Activated CD4-positive, alpha-beta T cell treated with anti-CD3 and anti-CD28 coated beads for 36 hours (primary cell): ENCODE results near the gene CRIP2. TPM values are rescaled to one million over a fixed set of nuclear protein-coding genes. Genes with fewer than 3 reads are reported as not detected.

ENCODE experiments used
- ATAC-seq: fragments of 200-7000 bp; cut with Tn5 transposase; one replicate; pipeline ENCODE4 v1.10.0; 2021; ENCODE audit warnings: mild to moderate bottlenecking, moderate library complexity
- CTCF ChIA-PET: fragments of 350-600 bp; sonication (Branson Sonifier 250); formaldehyde crosslinking; loops from one replicate; lab custom pipeline; 2021; ENCODE audit warnings: antibody characterized with exemption; lab: Charles Lee
- POLR2A ChIA-PET: fragments of 350-600 bp; sonication (Branson Sonifier 250); formaldehyde crosslinking; loops from one replicate; lab custom pipeline; 2021; ENCODE audit warnings: antibody characterized with exemption, inconsistent platforms; lab: Charles Lee
- DNase-seq: peaks from one replicate; pipeline ENCODE4 v3.0.0-alpha.2; 2020
- H3K27ac Mint-ChIP-seq: one replicate; pipeline ENCODE4 v1.8.0; 2021; ENCODE audit warnings: mixed read lengths
- H3K27me3 Mint-ChIP-seq: one replicate; pipeline ENCODE4 v1.8.0; 2021; ENCODE audit warnings: mixed read lengths
- H3K36me3 Mint-ChIP-seq: one replicate; pipeline ENCODE4 v1.8.0; 2021; ENCODE audit warnings: low read depth, mixed read lengths
- H3K4me1 Mint-ChIP-seq: one replicate; pipeline ENCODE4 v1.8.0; 2021; ENCODE audit warnings: mixed read lengths
- H3K4me3 Mint-ChIP-seq: one replicate; pipeline ENCODE4 v1.8.0; 2021; ENCODE audit warnings: mild to moderate bottlenecking, moderate library complexity, mixed read lengths
- H3K9me3 Mint-ChIP-seq: one replicate; pipeline ENCODE4 v1.8.0; 2021; ENCODE audit warnings: low read depth, mixed read lengths
- intact Hi-C, 2 experiments: fragments of 100-400 bp; cut with DNase I in 1 of 2; cut with micrococcal nuclease in 1 of 2; formaldehyde crosslinking; loops; one replicate each; pipeline versions ENCODE4 v1.14.2 to v1.15.1; 2022 to 2024; cut with DNase I, micrococcal nuclease
- total RNA-seq, 2 experiments: library from RNA; stranded (reverse); gene quantifications; one replicate each; pipeline ENCODE4 v1.2.3, GENCODE V29; 2021

CRIP2 gene
- total RNA-seq, 2 experiments from 2014 or later = 1.1 to 1.2 TPM

DNA sequence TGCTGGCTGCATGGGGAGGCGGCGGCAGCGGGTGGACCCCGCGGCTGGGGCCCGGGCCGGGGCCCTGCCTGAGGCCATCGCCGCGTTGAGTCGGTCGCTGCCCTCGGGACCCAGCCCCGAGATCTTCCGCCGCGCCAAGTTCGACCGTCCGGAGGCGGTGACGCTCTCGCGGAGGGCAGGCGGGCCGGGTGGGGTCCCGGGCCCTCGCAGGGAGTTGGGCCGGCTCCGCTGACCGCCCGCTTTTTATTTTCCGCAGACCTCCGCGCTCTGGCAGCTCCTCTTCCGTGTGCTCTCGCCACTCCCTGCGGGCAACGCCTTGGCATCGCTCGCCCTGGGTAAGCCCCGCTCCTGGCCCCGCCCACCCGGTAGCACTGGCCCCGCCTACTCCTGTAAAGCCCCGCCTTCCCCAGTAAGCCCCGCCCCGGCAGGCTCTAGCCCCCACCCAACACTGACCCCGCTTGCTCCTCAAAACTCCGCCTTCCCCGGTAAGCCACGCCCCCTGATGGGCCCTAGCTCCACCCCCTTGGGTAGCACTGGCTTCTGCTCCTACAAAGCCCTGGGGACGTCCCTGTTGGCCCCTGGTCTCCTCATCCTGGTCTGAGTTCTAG, 16.8 kb downstream of the CRIP2 start:
- intact Hi-C loops = loop anchor here (1.0 to 5.0 kb wide), 14 partner anchors 17 to 1863 kb away; partner anchors contain the start of genes CDCA4 (in 2 of the 2), AKT1 (in 1 of the 2), BRF1 (in 1 of the 2) and CLBA1 (in 1 of the 2)
- ChIA-PET CTCF (interaction anchor here (3.1 to 5.1 kb wide), 2 partner anchors 10 to 122 kb away, joined by 55 to 74 read pairs; no protein-coding TSS in a partner anchor), POLR2A (interaction anchor here (0.6 to 1.2 kb wide), 3 partner anchors 26 to 241 kb away, joined by 3 to 6 read pairs (median 4); no protein-coding TSS in a partner anchor)
- Mint-ChIP-seq H3K36me3 (peaks cover 6% of the 10 kb centered on the region), H3K4me1 (peaks cover 20% of the 10 kb centered on the region), H3K27ac (peak overlapping the region; percentile 86), H3K9me3 (no peaks in the 10 kb centered on the region), H3K27me3 (no peaks in the 10 kb centered on the region), H3K4me3 (peak overlapping the region; percentile 77)
- peak; percentile 35 for ATAC-seq
- peak; percentile 97 for DNase-seq

DNA sequence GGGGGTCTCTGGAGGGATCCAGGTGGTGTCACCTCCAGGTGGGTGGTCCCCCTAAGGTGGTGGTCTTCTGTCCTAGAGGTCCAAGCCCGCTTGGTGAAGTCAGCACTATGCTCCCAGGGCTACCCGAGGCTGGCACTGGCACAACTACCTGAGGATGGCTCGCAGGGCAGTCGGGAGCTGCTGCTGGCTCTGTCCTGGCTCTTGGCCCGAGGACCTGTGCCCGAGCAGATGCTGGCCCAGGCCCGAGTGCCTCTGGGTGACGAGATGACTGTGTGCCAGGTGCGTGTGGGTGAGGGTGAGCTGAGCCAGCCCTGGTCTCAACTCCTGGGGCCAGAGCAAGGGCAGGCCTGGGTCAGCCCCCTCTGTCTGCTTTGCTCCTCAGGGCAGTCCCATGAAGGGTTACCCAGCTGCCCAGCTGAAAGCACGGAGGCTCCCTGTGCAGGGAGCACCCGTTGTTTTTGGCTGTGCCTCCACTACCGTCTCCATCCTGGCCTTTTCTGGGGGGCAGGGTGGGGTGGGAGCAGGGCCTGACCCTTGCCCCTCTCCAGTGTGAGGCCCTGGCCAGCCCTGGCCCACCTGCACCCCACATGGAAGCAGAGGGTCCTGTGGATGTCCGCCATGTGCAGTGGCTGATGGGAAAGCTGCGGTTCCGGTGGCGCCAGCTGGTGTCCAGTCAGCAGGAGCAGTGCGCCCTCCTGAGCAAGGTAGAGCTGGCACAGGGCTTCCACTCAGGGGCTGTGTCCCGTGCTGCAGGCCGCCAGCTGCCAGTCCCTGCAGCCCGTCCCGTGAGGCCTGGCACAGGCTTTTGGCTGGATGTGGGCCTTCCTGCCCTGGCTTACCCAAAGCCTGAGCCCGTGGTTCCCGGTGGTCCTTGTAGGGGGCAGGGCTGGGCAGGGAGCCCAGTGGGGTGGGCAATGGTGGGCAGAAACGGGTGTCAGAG, 17.7 kb downstream of the CRIP2 start:
- no peaks in the 10 kb centered on the region for H3K9me3 Mint-ChIP-seq
- peaks cover 17% of the 10 kb centered on the region for H3K4me1 Mint-ChIP-seq
- ChIA-PET CTCF (interaction anchor here (0.7 to 5.1 kb wide), 3 partner anchors 11 to 122 kb away, joined by 3 to 74 read pairs (median 55); no protein-coding TSS in a partner anchor), POLR2A (interaction anchor here (0.6 to 1.2 kb wide), 2 partner anchors 25 to 37 kb away, joined by 3 to 6 read pairs; no protein-coding TSS in a partner anchor)
- intact Hi-C loops = loop anchor here in 1 of 2 experiments (5.0 kb wide), 1 partner anchor 400 kb away; no protein-coding TSS in a partner anchor
- no peaks in the 10 kb centered on the region for H3K27me3 Mint-ChIP-seq
- peak overlapping the region; percentile 77 for H3K4me3 Mint-ChIP-seq
- H3K27ac Mint-ChIP-seq = peak overlapping the region; percentile 86
- ATAC-seq (no peak), DNase-seq (peak; percentile 9)
- peaks cover 6% of the 10 kb centered on the region for H3K36me3 Mint-ChIP-seq

DNA sequence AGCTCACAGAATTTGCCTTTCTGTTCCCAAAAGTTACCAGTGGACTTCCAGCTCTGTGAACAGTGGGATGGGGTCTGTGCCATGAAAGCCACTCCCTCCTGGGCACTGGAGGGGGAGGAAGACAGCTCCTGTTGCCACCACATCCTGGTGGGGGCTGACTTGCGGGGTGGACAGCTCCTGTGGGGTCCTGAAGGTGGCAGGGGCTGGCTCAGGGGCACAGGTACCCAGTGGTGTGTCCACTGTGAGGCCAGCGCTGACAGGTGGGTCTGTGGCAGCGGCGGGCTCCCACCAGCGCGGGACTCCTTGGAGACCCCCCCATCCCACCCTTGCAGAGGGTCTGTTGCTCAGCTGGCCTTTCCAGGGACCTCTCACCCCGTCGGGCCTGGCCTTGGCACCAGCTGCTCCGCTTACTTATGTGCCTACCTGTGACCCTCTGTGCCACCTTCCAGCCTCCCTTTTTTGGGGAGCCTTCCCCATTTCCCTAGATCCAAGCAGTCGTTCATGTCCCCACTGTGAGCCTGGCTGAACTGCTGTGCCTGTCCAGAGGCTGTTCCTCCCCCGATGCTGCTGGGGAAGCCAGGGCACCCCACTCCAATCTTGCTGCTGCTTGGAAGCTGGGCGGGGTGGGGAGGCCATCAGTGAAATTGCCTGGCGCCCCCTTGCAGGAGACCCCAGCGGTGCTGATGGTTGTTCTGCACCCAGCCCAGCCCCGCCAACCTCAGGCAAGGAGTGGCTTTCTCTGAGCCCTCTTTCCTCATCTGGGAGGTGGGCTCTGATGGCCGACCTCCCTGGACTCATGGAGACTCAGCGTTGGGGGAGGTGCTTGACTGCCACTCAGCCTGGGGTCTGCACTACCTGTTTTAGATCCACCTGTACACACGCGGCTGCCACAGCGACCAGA, 18.6 kb downstream of the CRIP2 start:
- H3K36me3 Mint-ChIP-seq = peaks cover 6% of the 10 kb centered on the region
- H3K4me1 Mint-ChIP-seq = peaks cover 17% of the 10 kb centered on the region
- POLR2A ChIA-PET = no interaction called here

DNA sequence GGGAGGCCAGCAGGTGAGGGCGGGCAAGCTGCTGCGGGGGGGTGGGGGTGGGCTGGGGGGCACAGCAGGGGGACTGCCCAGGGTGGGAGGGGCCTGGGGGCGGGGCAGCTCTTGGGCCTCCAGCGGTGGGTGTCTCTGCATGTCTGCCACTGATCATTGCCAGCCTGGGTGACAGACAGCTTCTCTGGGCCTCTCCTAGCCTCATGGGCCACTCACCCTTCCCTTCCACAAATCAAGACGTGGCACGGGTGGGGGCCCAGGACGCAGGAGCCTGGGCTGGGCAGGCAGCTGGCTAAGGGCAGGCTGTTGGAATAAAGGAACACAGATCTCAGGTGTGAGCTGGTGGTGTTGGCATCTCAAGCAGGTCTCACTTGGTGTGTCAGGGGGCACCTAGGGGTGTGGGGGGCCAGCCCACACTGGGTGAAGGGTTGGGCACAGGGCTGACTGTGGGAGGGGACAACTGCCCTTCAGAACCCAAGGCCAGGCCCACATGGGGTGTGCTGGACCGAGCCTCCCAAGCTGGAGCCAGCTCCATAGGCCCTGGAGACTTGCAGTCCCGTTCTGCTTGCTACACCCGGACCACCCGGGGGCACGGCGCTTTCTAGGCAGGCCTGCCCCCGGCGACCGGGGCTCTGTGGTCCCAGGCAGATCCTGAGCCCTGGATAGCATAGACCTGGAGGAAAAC, 19.4 kb downstream of the CRIP2 start:
- Mint-ChIP-seq H3K27ac (no peak overlapping the region), H3K4me3 (no peak overlapping the region), H3K4me1 (peaks cover 11% of the 10 kb centered on the region), H3K9me3 (no peaks in the 10 kb centered on the region), H3K27me3 (no peaks in the 10 kb centered on the region), H3K36me3 (peaks cover 6% of the 10 kb centered on the region)
- ChIA-PET POLR2A (no interaction called here), CTCF (no interaction called here)
- intact Hi-C loops = loop anchor here in 1 of 2 experiments (5.0 kb wide), 1 partner anchor 402 kb away; no protein-coding TSS in a partner anchor
- ATAC-seq (no peak), DNase-seq (peak; percentile 5)

More for the DNA sequence above, 18.6 kb downstream of the CRIP2 start:
- no peaks in the 10 kb centered on the region for H3K27me3 Mint-ChIP-seq
- DNase-seq (peak; percentile 21), ATAC-seq (no peak)
- H3K27ac Mint-ChIP-seq = no peak overlapping the region
- CTCF ChIA-PET = interaction anchor here (0.7 to 5.1 kb wide), 2 partner anchors 35 to 123 kb away, joined by 3 to 74 read pairs; no protein-coding TSS in a partner anchor
- no peaks in the 10 kb centered on the region for H3K9me3 Mint-ChIP-seq
- intact Hi-C loops = loop anchor here in 1 of 2 experiments (5.0 kb wide), 1 partner anchor 401 kb away; no protein-coding TSS in a partner anchor
- no peak overlapping the region for H3K4me3 Mint-ChIP-seq

DNA sequence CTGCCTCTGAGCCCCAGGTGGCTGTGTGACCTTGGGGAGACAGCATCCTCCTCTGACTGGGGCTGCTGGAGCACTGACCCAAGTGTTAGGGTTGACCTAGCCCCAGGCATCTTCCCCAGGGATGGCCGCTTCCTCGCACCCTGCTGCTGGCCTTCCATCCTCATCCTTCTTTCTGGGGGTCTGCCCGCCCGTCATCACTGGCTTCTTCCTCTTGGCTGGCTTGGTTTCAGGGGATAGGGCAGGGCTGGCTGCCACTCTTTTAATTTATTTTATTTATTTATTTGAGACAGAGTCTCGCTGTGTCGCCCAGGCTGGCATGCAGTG, 19.9 kb downstream of the CRIP2 start:
- ChIA-PET POLR2A (no interaction called here), CTCF (no interaction called here)
- no peaks in the 10 kb centered on the region for H3K9me3 Mint-ChIP-seq
- no peak overlapping the region for H3K4me3 Mint-ChIP-seq
- peaks cover 6% of the 10 kb centered on the region for H3K4me1 Mint-ChIP-seq
- H3K27me3 Mint-ChIP-seq = no peaks in the 10 kb centered on the region
- H3K36me3 Mint-ChIP-seq = peaks cover 4% of the 10 kb centered on the region
- peak; percentile 4 for DNase-seq
- intact Hi-C loops = loop anchor here in 1 of 2 experiments (5.0 kb wide), 1 partner anchor 402 kb away; no protein-coding TSS in a partner anchor
- no peak overlapping the region for H3K27ac Mint-ChIP-seq
- no peak for ATAC-seq

DNA sequence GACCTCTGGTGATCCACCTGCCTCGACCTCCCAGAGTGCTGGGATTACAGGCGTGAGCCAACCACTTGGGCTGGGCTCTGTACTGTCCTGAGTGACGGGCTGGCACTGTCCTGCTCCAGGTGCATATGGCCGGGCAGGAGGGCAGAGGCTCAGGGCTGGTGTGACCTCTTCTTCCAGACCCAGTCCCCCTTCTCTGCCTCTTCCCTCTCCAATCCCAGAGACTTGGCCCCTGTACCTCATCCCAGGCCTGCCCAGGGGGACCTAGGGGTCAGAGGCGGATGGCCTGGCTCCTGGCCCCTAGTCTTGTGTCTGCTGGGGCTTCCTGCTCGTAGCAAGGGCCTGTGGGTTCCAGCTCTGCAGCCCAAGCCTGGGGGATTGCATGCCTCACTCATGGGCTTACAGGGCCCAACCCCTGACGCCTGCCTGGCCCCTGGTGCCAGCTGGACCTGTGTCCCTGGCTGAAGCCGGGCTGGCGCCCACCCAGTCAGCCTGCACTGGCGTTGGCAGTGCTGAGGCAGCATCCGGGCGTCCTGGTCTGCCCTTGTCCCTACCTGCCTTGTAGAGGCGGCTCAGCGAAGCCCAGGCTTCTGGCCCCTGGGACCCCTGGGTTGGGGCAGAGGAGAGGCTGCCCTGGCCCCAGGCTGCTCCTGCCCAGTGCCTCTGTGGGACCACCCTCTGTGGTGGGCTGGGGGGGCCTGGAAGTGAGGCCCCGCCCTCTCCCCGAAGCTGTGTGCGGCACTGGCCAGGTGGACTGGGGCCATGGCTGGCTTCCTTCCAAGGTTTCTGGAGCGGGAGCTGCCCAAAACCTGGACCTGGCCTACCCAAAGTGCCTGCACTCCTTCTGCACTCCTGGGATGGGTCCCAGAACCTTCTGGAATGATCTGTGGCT, 20.7 kb downstream of the CRIP2 start:
- intact Hi-C loops = no loop called here
- H3K27ac Mint-ChIP-seq = no peak overlapping the region
- peaks cover 4% of the 10 kb centered on the region for H3K36me3 Mint-ChIP-seq
- no peaks in the 10 kb centered on the region for H3K27me3 Mint-ChIP-seq
- peaks cover 4% of the 10 kb centered on the region for H3K4me1 Mint-ChIP-seq
- ChIA-PET POLR2A (no interaction called here), CTCF (no interaction called here)
- no peak overlapping the region for H3K4me3 Mint-ChIP-seq
- DNase-seq (no peak), ATAC-seq (no peak)
- no peaks in the 10 kb centered on the region for H3K9me3 Mint-ChIP-seq

DNA sequence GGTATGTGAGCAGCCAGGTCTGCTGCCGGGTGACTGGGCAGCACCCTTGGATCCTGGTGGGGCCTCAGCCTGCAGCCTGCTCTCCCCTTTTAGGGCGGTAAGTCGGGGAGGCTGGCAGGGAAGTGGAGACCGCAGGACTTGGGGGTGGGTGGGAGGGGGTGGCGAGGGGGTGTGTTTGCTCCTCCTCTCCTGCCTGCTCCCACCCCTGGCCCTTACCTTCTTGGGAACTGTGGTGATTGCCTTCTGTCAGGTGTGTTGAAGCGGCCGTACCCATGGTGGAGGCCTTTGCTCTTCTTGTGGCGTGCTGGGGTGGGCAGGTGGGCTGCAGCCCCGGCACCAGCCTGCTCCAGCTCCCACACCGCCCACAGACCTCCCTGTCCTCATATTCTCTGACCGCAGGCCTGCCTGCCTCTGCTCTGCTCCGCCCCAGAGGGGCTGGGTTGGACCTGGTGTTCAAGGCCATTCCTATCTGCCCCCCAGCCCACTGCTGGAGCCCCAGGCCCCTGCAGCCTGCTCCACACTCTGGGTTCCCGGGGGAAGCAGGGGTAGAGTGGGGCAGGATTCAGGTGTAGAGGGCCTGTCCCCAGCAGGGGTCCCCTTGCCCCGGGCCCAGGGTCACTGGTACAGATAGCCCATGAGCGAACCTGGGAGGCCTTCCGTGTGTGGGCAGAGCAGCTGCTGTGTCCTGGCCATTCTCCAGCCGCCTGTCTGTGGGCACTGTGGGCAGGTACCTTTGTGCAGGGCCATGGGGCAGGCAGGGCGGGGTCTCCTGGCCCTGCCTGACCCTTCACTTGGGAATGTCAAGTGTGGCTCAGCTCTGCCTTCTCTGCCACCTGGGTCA, 21.6 kb downstream of the CRIP2 start:
- Mint-ChIP-seq H3K36me3 (peaks cover 4% of the 10 kb centered on the region), H3K9me3 (no peaks in the 10 kb centered on the region), H3K27me3 (no peaks in the 10 kb centered on the region), H3K4me1 (peaks cover 4% of the 10 kb centered on the region), H3K27ac (no peak overlapping the region), H3K4me3 (no peak overlapping the region)
- intact Hi-C loops = no loop called here
- ChIA-PET POLR2A (interaction anchor here (0.6 kb wide), 2 partner anchors 38 to 497 kb away, joined by 3 read pairs; no protein-coding TSS in a partner anchor), CTCF (no interaction called here)
- no peak for DNase-seq
- ATAC-seq = no peak

DNA sequence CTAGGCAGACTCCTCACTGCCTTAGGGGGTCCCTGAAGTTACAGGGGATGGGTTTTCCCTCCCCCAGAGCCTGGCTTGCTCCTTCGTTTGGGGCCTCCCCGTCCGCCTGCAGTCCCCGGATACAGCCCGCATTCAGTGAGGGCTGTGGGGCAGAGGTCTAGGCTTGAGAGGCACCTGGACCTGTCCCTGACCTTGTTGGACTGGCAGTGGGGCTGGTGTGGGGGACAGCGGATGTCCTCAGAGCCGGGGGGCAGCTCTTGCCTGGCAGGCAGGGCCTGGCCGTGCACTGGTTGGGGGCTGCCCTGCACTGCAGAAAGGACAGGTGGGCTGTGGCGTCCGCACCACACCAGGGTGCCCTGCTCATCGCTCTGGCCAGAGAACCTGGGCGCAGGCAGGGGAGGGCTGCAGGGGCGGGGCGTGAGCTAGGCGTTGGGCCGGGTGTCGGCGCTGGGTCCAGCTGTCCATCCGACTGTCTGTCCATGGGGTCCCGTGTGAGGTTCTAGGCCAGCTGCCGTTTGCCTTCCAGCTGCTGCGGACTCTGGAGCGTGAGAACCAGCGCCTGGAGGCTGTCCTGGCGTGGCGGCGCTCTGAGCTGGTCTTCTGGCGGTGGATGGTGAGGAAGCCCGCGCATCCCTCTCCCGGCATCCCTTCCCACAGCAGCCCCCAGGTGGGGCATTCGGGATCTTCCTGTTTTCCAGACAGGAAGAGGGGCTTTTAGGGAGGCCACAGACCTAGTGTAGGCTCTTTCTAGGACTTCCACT, 22.4 kb downstream of the CRIP2 start:
- H3K4me3 Mint-ChIP-seq = no peak overlapping the region
- no peak for DNase-seq
- H3K36me3 Mint-ChIP-seq = peaks cover 3% of the 10 kb centered on the region
- H3K9me3 Mint-ChIP-seq = no peaks in the 10 kb centered on the region
- ChIA-PET CTCF (no interaction called here), POLR2A (interaction anchor here (0.6 kb wide), 2 partner anchors 37 to 497 kb away, joined by 3 read pairs; no protein-coding TSS in a partner anchor)
- H3K4me1 Mint-ChIP-seq = peaks cover 1% of the 10 kb centered on the region
- no peak for ATAC-seq
- H3K27me3 Mint-ChIP-seq = no peaks in the 10 kb centered on the region
- intact Hi-C loops = no loop called here
- no peak overlapping the region for H3K27ac Mint-ChIP-seq
